Stomach (tissue), 9 donors: ENCODE results near the gene PLXNA1. TPM values are rescaled to one million over a fixed set of nuclear protein-coding genes. Genes with fewer than 3 reads are reported as not detected.
A peak's percentile ranks its signal among the peaks of the same experiment; 100 is the strongest.

Source experiments
- DNase-seq, 2 donors: peaks; one replicate each; pipeline versions ENCODE4 v3.0.0 to v3.0.0-alpha.2; 2013 to 2019
- H3K27ac ChIP-seq, 5 donors: fragments of 200-600 bp in 4 of 5; sonication (generic) in 4 of 5; one replicate each; pipeline ENCODE4 v1.5.1; 2013 to 2019; ENCODE audit warnings: mild to moderate bottlenecking in 1 of 5, moderate library complexity in 1 of 5
- H3K27me3 ChIP-seq, 3 donors: fragments of 200-600 bp; sonication (generic); one replicate each; pipeline ENCODE4 v1.5.1; 2017 to 2019; ENCODE audit warnings: mixed run types in 1 of 3
- H3K36me3 ChIP-seq, 4 donors: fragments of 200-600 bp; sonication (generic); 1 replicate in 3 of 4; 2 replicates in 1 of 4; pipeline ENCODE4 v1.5.1; 2016 to 2019
- H3K4me1 ChIP-seq, 4 donors: fragments of 200-600 bp; sonication (generic); one replicate each; pipeline ENCODE4 v1.5.1; 2016 to 2019
- H3K4me3 ChIP-seq, 4 donors: fragments of 200-600 bp; sonication (generic) in 3 of 4; one replicate each; pipeline ENCODE4 v1.5.1; 2016 to 2019; ENCODE audit warnings: mild to moderate bottlenecking in 1 of 4
- H3K9me3 ChIP-seq, 4 donors: fragments of 200-600 bp; sonication (generic); one replicate each; pipeline ENCODE4 v1.5.1; 2016 to 2019
- CTCF ChIP-seq, 7 experiments: fragments of 450-650 bp in 4 of 7; fragments of 200-600 bp in 3 of 7; sonication (generic) in 3 of 7; IDR thresholded peaks; one replicate each; pipeline ENCODE4 v1.5.1; 2016 to 2019; ENCODE audit warnings: antibody characterized with exemption in 7 of 7, control low read depth in 2 of 7, mild to moderate bottlenecking in 1 of 7
- EP300 ChIP-seq: sonication (generic); formaldehyde crosslinking; IDR thresholded peaks from one replicate; pipeline ENCODE4 v1.6.1; 2017; ENCODE audit warnings: antibody characterized with exemption
- POLR2A ChIP-seq, 4 donors: fragments of 450-650 bp; IDR thresholded peaks; one replicate each; pipeline ENCODE4 v1.6.1; 2016; ENCODE audit warnings: antibody characterized with exemption in 4 of 4, control low read depth in 2 of 4, mild to moderate bottlenecking in 1 of 4, moderate library complexity in 1 of 4
- POLR2AphosphoS5 ChIP-seq, 3 donors: sonication (generic); formaldehyde crosslinking; IDR thresholded peaks; one replicate each; pipeline ENCODE4 v1.6.1; 2016; ENCODE audit warnings: antibody characterized with exemption in 3 of 3
- WGBS, 5 donors: extraction: QIAGEN DNeasy Blood & Tissue Kit in 3 of 5; methylation state at CpG; one replicate each; pipeline versions ENCODE4 v1.1.5 to v1.1.7; 2013 to 2018; 5-methylcytosine and 5-hydroxymethylcytosine counted together
- intact Hi-C: fragments of 100-400 bp; cut with DNase I; formaldehyde crosslinking; loops from one replicate; pipeline ENCODE4 v1.15.1; 2023; ENCODE audit warnings: low total_unique reads
- polyA plus RNA-seq, 3 donors: library from polyadenylated mRNA; stranded (reverse); fragments of 200-250 nt; gene quantifications; one replicate each; pipeline ENCODE4 v1.2.3, GENCODE V29; 2013
- total RNA-seq, 5 donors: library from RNA; depleted of rRNA; stranded (reverse); fragments of >200 nt; gene quantifications; one replicate each; pipeline versions ENCODE4 v1.1.0 to v1.2.3, GENCODE V29; 2014 to 2016
- donor health status: healthy with polysubstance abuse.
- donor health status: Bipolar disorder and iron deficiency.
- donor health status: healthy.

The PLXNA1 gene
- total and polyA plus RNA-seq, 8 donors = 0.92 to 54.7 (median 13.9) TPM

DNA sequence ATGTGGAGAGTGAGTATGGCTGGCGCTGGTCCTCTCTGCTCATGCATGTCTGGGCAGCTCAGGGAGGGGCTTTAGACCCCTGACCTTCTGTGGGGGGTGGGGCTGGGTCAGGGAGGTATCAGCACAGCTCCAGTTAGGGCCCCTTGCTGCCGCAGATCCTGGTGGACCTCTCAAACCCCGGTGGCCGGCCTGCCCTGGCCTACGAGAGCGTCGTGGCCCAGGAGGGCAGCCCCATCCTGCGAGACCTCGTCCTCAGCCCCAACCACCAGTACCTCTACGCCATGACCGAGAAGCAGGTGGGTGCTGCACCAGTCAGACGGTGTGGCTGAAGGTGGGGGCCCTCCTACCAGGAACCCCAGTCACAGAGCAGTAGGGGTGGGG, 20.2 kb downstream of the PLXNA1 start:
- Histone ChIP-seq H3K36me3 (peaks cover 0 to 22% (median 12%) of the 10 kb centered on the region in 4 donors), H3K27ac (peak overlapping the region in 1 of 5 donors; percentile 69), H3K27me3 (no peaks in the 10 kb centered on the region), H3K4me1 (peaks cover 27 to 54% (median 46%) of the 10 kb centered on the region in 4 donors), H3K9me3 (no peaks in the 10 kb centered on the region), H3K4me3 (no peak overlapping the region)
- TF ChIP-seq POLR2AphosphoS5 (IDR thresholded peaks at IDR 0.05) = no peak
- no peak for TF ChIP-seq POLR2A (IDR thresholded peaks at IDR 0.05)
- TF ChIP-seq CTCF (IDR thresholded peaks at IDR 0.05) = no peak
- TF ChIP-seq EP300 = no peak
- no peak for DNase-seq
- intact Hi-C loops = no loop called here
- WGBS, 5 donors = 94 to 98% (median 94%) methylated on average over 5 to 12 of the region's 12 CpGs

- Histone ChIP-seq H3K4me1 (peaks cover 26 to 49% (median 40%) of the 10 kb centered on the region in 4 donors), H3K27ac (no peak overlapping the region), H3K36me3 (peaks cover 0 to 28% (median 17%) of the 10 kb centered on the region in 4 donors), H3K9me3 (no peaks in the 10 kb centered on the region), H3K4me3 (no peak overlapping the region), H3K27me3 (no peaks in the 10 kb centered on the region)
- 80 to 93% (median 89%) methylated on average over 3 to 7 of the region's 7 CpGs for WGBS, 5 donors
- TF ChIP-seq POLR2A (IDR thresholded peaks at IDR 0.05) (no peak), POLR2AphosphoS5 (IDR thresholded peaks at IDR 0.05) (no peak), CTCF (IDR thresholded peaks at IDR 0.05) (no peak), EP300 (no peak)
- intact Hi-C loops = no loop called here
- no peak for DNase-seq
Observed at GRCh38 chr3:127003601-127004280, 20.8 kb downstream of the PLXNA1 start.

DNA sequence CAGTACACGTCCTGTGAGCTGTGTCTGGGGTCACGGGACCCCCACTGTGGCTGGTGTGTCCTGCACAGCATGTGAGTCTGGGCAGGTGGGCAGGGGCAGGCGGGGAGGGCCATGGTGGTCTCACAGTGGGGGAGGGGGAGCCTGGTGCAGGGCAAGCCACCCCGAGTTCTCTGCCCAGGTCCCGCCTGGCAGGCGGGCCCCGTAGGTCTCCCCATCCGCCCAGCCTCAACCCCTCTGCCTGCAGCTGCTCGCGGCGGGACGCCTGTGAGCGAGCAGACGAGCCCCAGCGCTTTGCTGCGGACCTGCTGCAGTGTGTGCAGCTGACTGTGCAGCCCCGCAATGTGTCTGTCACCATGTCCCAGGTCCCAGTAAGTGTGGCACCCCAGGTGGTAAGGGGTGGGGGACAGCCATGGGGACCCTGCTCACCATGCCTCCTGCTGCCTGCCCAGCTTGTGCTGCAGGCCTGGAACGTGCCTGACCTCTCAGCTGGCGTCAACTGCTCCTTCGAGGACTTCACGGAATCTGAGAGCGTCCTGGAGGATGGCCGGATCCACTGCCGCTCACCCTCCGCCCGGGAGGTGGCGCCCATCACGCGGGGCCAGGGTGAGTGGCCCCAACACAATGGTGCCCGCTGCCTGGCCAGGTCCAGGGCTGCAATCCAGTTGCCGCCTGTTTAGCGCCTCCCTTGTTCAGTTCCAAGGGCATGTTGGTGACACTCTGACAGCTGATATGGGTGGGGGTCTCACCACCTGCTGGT, 21.9 kb downstream of the PLXNA1 start:
- Histone ChIP-seq H3K27me3 (no peaks in the 10 kb centered on the region), H3K9me3 (no peaks in the 10 kb centered on the region), H3K36me3 (peaks cover 0 to 39% (median 19%) of the 10 kb centered on the region in 4 donors), H3K27ac (no peak overlapping the region), H3K4me1 (peaks cover 15 to 38% (median 30%) of the 10 kb centered on the region in 4 donors), H3K4me3 (no peak overlapping the region)
- TF ChIP-seq CTCF (IDR thresholded peaks at IDR 0.05) = no peak
- no peak for TF ChIP-seq EP300
- no peak for TF ChIP-seq POLR2AphosphoS5 (IDR thresholded peaks at IDR 0.05)
- TF ChIP-seq POLR2A (IDR thresholded peaks at IDR 0.05) = no peak
- 85 to 96% (median 96%) methylated on average over 6 to 32 of the region's 32 CpGs for WGBS, 5 donors
- DNase-seq = no peak
- intact Hi-C loops = no loop called here

DNA sequence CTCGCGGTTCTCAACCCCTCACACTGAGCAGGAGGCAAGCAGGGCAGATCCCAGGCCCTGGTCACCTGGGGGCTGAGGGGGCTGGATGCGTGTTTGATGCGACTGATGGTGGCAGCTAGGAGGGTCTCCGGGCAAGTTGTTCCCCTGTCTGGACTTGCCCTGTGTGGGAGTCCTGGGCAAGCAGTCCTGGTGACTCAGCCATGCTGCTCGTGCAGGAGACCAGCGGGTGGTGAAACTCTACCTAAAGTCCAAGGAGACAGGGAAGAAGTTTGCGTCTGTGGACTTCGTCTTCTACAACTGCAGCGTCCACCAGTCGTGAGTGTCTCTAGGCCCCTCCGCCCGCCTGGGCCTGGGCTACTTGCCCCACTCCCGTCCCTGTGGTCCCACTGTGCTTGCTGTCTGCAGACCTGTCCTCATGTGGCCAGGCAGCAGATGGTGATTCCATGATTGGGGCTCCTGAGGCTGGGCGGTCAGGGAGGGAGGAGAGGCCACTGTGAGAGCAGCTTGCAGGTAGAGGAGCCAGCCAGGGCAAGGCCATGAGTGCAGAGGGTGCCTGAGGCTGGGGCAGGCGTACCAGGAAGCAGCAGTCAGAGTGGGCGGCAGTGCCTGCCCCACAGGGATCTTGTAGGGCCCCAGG, 23.1 kb downstream of the PLXNA1 start:
- Histone ChIP-seq H3K9me3 (no peaks in the 10 kb centered on the region), H3K27me3 (no peaks in the 10 kb centered on the region), H3K27ac (no peak overlapping the region), H3K4me1 (peaks cover 15 to 27% (median 22%) of the 10 kb centered on the region in 4 donors), H3K4me3 (no peak overlapping the region), H3K36me3 (peaks cover 0 to 45% (median 29%) of the 10 kb centered on the region in 4 donors)
- DNase-seq = no peak
- 94 to 96% (median 95%) methylated on average over 13 to 17 of the region's 17 CpGs for WGBS, 5 donors
- intact Hi-C loops = no loop called here
- TF ChIP-seq POLR2A (IDR thresholded peaks at IDR 0.05) (no peak), POLR2AphosphoS5 (IDR thresholded peaks at IDR 0.05) (no peak)
